Measurements from ENCODE around the gene LRRC4C. TPM values are rescaled to one million over a fixed set of nuclear protein-coding genes. Genes with fewer than 3 reads are reported as not detected.

LRRC4C gene
- total RNA-seq, 1 experiment from 2014 or later = 0.13 TPM

DNA sequence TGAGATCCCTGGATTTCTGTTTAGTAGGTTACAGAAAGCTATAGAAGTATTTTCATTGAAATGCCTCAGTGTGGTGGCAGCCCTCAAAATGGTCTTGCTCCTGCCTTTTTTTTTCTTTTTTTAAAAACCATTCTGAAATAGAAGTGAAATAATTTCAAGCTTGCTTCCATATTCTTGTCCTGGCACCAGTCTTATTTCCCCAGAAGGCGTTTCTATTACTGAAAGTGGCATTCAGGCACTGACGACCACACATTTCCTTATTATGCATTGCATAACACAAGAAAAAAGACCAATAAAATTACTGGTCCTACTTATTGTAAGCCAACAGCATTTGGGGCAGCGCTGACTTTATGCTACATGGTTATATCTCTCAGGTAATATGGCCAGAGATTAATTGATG is 24.5 kb upstream of the LRRC4C start:
- Histone ChIP-seq H2BK120ac (ENCODE audit: low read depth, low read length, poor library complexity, severe bottlenecking) (no peak overlapping the region), H3K23ac (ENCODE audit: insufficient read length, low read depth, low read length) (no peak overlapping the region), H3K79me1 (ENCODE audit: insufficient read depth, low read depth, low read length, poor library complexity, severe bottlenecking) (no peaks in the 10 kb centered on the region), H3K14ac (ENCODE audit: insufficient read depth, low read length) (no peak overlapping the region), H4K20me1 (ENCODE audit: control insufficient read depth, insufficient read depth, insufficient read length) (no peaks in the 10 kb centered on the region), H2BK20ac (ENCODE audit: low read depth, low read length, poor library complexity, severe bottlenecking) (no peak overlapping the region), H3K4me2 (ENCODE audit: insufficient read depth, insufficient read length, low read length) (no peak overlapping the region), H3K79me2 (ENCODE audit: insufficient read depth, low read length) (no peaks in the 10 kb centered on the region), H3K9ac (ENCODE audit: extremely low read depth, insufficient read length, low read length) (no peak overlapping the region), H4K5ac (ENCODE audit: insufficient read length, low read depth, low read length) (no peak overlapping the region), H3K23me2 (ENCODE audit: insufficient read length, low read depth, low read length, poor library complexity, severe bottlenecking) (no peaks in the 10 kb centered on the region), H2BK12ac (ENCODE audit: insufficient read length, low read depth, low read length) (no peak overlapping the region), H3K4me1 (ENCODE audit: insufficient read depth, low read length) (no peaks in the 10 kb centered on the region), H3K27ac (ENCODE audit: insufficient read length, low read depth, low read length) (no peak overlapping the region), H2AFZ (ENCODE audit: low read length) (no peak overlapping the region), H3K18ac (ENCODE audit: insufficient read length, low read depth, low read length) (no peak overlapping the region), H4K91ac (ENCODE audit: insufficient read length, low read depth, low read length) (no peak overlapping the region), H3K56ac (ENCODE audit: insufficient read length, low read depth, low read length) (no peak overlapping the region), H3K4ac (ENCODE audit: low read depth, low read length) (no peak overlapping the region), H2BK15ac (ENCODE audit: low read depth, low read length) (no peak overlapping the region), H2AK5ac (ENCODE audit: insufficient read length, low read length) (no peak overlapping the region), H2BK5ac (ENCODE audit: insufficient read length, low read length) (no peak overlapping the region), H4K8ac (replicated peaks; ENCODE audit: insufficient read length, low read depth, low read length) (no peak overlapping the region), H3K9me3 (ENCODE audit: control insufficient read depth, low read depth, low read length) (no peaks in the 10 kb centered on the region), H3T11ph (ENCODE audit: low read length) (no peak overlapping the region), H3K27me3 (ENCODE audit: insufficient read depth, low read length) (no peaks in the 10 kb centered on the region)
- TF ChIP-seq, protein P1, sequence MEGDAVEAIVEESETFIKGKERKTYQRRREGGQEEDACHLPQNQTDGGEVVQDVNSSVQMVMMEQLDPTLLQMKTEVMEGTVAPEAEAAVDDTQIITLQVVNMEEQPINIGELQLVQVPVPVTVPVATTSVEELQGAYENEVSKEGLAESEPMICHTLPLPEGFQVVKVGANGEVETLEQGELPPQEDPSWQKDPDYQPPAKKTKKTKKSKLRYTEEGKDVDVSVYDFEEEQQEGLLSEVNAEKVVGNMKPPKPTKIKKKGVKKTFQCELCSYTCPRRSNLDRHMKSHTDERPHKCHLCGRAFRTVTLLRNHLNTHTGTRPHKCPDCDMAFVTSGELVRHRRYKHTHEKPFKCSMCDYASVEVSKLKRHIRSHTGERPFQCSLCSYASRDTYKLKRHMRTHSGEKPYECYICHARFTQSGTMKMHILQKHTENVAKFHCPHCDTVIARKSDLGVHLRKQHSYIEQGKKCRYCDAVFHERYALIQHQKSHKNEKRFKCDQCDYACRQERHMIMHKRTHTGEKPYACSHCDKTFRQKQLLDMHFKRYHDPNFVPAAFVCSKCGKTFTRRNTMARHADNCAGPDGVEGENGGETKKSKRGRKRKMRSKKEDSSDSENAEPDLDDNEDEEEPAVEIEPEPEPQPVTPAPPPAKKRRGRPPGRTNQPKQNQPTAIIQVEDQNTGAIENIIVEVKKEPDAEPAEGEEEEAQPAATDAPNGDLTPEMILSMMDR (conservative IDR thresholded peaks at IDR 0.05) = no peak
- H3K27me3 Mint-ChIP-seq (ENCODE audit: low read depth) = no peaks in the 10 kb centered on the region
- no peak overlapping the region for H3K4me3 Mint-ChIP-seq
- peaks cover 5 to 7% of the 10 kb centered on the region in 2 experiments for H3K9me3 Mint-ChIP-seq
- peaks cover 4 to 5% (median 4%) of the 10 kb centered on the region in 3 experiments; a peak in 4 of 7 replicates for H3K36me3 Mint-ChIP-seq (ENCODE audit: insufficient read depth in 1 of 3, low read depth in 3 of 3)
- no peaks in the 10 kb centered on the region; a peak in 1 of 4 replicates for H3K4me1 Mint-ChIP-seq
- no peak overlapping the region for H3K27ac Mint-ChIP-seq
- WGBS (ENCODE audit: extremely low coverage, insufficient read length, low lambda C conversion rate) = no CpG with 5 or more reads among the region's 3 CpGs
- DNase-seq = no peak

Measured in H9 (cell line).